CD4-positive, alpha-beta T cell treated with Interleukin-17A for 1 hour (primary cell): ENCODE measurements around the gene AKR1B1.

Experiments
- DNase-seq: peaks from one replicate; pipeline ENCODE4 v3.0.0-alpha.2; 2020

The AKR1B1 gene

GRCh38 chr7:134406431-134406830 is 52.5 kb downstream of the AKR1B1 start:
- DNase-seq = no peak

GRCh38 chr7:134405299-134405698 is 53.6 kb downstream of the AKR1B1 start:
- no peak for DNase-seq

- DNase-seq = no peak
These were observed 55.8 kb downstream of the AKR1B1 start for GRCh38 chr7:134403062-134403461.

GRCh38 chr7:134400859-134401258 is 58.0 kb downstream of the AKR1B1 start:
- DNase-seq = no peak

GRCh38 chr7:134396031-134396430 is 62.9 kb downstream of the AKR1B1 start:
- no peak for DNase-seq

GRCh38 chr7:134395604-134396003 is 63.3 kb downstream of the AKR1B1 start:
- no peak for DNase-seq

- DNase-seq = no peak
These were observed 64.8 kb downstream of the AKR1B1 start for GRCh38 chr7:134394056-134394455.
